ENCODE data around the gene PLN. TPM values are rescaled to one million over a fixed set of nuclear protein-coding genes. Genes with fewer than 3 reads are reported as not detected.

The PLN gene
- total RNA-seq, 1 experiment from 2014 or later, result not detected

DNA sequence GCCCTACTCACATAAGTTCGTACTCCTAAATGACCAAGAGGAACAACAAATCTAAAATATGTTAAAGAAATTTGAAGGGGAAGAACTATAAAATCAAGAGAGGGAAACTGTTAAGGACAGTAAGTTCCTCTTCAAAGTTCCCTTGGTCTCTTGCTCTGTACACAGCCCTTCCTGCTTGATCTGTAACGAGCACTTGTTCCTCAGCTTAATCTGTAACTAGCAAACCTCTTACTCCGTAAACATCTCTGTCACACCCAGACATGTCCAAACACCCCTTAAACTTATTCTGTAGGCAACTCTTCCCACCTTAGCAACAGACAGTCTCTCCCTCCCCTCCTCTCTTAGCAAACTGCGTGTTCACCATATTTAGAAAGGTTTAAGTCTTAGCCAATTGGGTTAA is 29.9 kb downstream of the PLN start:
- Histone ChIP-seq H3K4me2 (no peak overlapping the region), H3K4me1 (replicated peaks; ENCODE audit: insufficient read depth) (no peaks in the 10 kb centered on the region), H2AFZ (no peak overlapping the region), H3K9me2 (ENCODE audit: insufficient read depth) (no peaks in the 10 kb centered on the region), H3K79me2 (ENCODE audit: low read depth) (no peaks in the 10 kb centered on the region), H3K27me3 (ENCODE audit: insufficient read depth, low read depth) (no peaks in the 10 kb centered on the region), H3F3A (ENCODE audit: insufficient read depth, low read depth) (no peaks in the 10 kb centered on the region), H4K20me1 (ENCODE audit: insufficient read depth) (no peaks in the 10 kb centered on the region), H3K4me3 (no peak overlapping the region), H3K27ac (no peak overlapping the region), H3K36me3 (ENCODE audit: low read depth) (peaks cover 12% of the 10 kb centered on the region; the same call in 1 of the 2 replicates), H3K9me3 (ENCODE audit: insufficient read depth, low read depth) (peaks cover 52% of the 10 kb centered on the region)
- intact Hi-C loops (cut with micrococcal nuclease; ENCODE audit: unreplicated experiment), result no loop called here
- no TSS peak for BruUV-seq (replicated peaks)
- POLR2A ChIA-PET (ENCODE audit: unreplicated experiment), result no interaction called here
- peak in 1 of 2 experiments; percentile 21 for DNase-seq
- TF ChIP-seq, protein P1, sequence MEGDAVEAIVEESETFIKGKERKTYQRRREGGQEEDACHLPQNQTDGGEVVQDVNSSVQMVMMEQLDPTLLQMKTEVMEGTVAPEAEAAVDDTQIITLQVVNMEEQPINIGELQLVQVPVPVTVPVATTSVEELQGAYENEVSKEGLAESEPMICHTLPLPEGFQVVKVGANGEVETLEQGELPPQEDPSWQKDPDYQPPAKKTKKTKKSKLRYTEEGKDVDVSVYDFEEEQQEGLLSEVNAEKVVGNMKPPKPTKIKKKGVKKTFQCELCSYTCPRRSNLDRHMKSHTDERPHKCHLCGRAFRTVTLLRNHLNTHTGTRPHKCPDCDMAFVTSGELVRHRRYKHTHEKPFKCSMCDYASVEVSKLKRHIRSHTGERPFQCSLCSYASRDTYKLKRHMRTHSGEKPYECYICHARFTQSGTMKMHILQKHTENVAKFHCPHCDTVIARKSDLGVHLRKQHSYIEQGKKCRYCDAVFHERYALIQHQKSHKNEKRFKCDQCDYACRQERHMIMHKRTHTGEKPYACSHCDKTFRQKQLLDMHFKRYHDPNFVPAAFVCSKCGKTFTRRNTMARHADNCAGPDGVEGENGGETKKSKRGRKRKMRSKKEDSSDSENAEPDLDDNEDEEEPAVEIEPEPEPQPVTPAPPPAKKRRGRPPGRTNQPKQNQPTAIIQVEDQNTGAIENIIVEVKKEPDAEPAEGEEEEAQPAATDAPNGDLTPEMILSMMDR (conservative IDR thresholded peaks at IDR 0.05), result no peak
- TF ChIP-seq EZH2 (IDR thresholded peaks at IDR 0.05; ENCODE audit: low read depth), result no peak
- CTCF ChIA-PET, result no interaction called here

DNA sequence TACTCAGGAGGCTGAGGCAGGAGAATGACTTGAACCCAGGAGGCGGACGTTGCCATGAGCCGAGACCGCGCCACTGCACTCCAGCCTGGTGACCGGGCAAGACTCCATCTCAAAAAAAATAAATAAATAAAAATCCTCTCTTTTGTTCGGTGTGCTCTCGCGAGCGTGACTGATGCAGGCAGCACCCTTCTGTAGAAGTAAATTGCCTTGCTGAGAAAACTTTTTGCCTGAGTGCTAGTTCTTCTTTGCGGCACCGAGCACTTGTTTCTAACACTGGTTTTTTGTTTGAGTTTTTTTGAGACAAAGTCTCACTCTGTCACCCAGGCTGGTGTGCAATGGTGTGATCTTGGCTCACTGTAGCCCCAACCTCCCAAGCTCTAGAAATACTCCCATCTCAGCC is 30.5 kb downstream of the PLN start:
- intact Hi-C loops (cut with micrococcal nuclease; ENCODE audit: unreplicated experiment), result no loop called here
- peaks cover 50% of the 10 kb centered on the region for H3K9me3 ChIP-seq (ENCODE audit: insufficient read depth, low read depth)
- no peaks in the 10 kb centered on the region for H3K79me2 ChIP-seq (ENCODE audit: low read depth)
- no peak overlapping the region for H3K27ac ChIP-seq
- H2AFZ ChIP-seq, result no peak overlapping the region
- H3K36me3 ChIP-seq (ENCODE audit: low read depth), result peaks cover 12% of the 10 kb centered on the region; the same call in 1 of the 2 replicates
- no peak for TF ChIP-seq EZH2 (IDR thresholded peaks at IDR 0.05; ENCODE audit: low read depth)
- TF ChIP-seq, protein P1 (conservative IDR thresholded peaks at IDR 0.05), result no peak
- no peaks in the 10 kb centered on the region for H3K9me2 ChIP-seq (ENCODE audit: insufficient read depth)
- POLR2A ChIA-PET (ENCODE audit: unreplicated experiment), result no interaction called here
- no peaks in the 10 kb centered on the region for H4K20me1 ChIP-seq (ENCODE audit: insufficient read depth)
- CTCF ChIA-PET, result no interaction called here
- no peak overlapping the region for H3K4me3 ChIP-seq
- DNase-seq, result no peak
- no peaks in the 10 kb centered on the region for H3F3A ChIP-seq (ENCODE audit: insufficient read depth, low read depth)
- H3K4me2 ChIP-seq, result no peak overlapping the region
- H3K27me3 ChIP-seq (ENCODE audit: insufficient read depth, low read depth), result no peaks in the 10 kb centered on the region
- no TSS peak for BruUV-seq (replicated peaks)
- H3K4me1 ChIP-seq (replicated peaks; ENCODE audit: insufficient read depth), result no peaks in the 10 kb centered on the region

DNA sequence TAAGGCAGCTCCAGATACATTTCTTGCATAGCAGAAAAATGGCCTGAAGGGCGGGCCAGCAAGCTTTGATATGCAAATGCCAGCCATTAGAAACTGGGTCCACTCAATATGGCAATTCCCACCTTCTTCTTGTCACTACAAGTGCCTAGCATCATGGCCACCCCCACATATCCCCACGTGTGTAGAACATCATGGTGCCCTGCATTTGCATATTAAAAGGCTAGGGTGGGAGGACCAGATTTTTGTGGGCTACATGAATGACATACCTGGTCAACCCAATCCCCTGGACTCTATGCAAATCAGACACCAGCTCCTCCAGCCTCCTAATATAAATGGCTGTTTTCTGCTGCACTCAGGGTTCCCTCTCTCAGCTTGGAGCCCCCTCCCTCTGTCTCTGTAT is 31.7 kb downstream of the PLN start:
- H3K79me2 ChIP-seq (ENCODE audit: low read depth), result no peaks in the 10 kb centered on the region
- DNase-seq, result no peak
- H3K27me3 ChIP-seq (ENCODE audit: insufficient read depth, low read depth), result no peaks in the 10 kb centered on the region
- no peak overlapping the region for H3K4me2 ChIP-seq
- H4K20me1 ChIP-seq (ENCODE audit: insufficient read depth), result no peaks in the 10 kb centered on the region
- H2AFZ ChIP-seq, result no peak overlapping the region
- ChIA-PET CTCF (no interaction called here), POLR2A (ENCODE audit: unreplicated experiment) (interaction anchor here (0.7 kb wide), 1 partner anchor 12 kb away, joined by 4 read pairs; no protein-coding TSS in a partner anchor)
- no TSS peak for BruUV-seq (replicated peaks)
- peaks cover 5% of the 10 kb centered on the region; the same call in 1 of the 2 replicates for H3K36me3 ChIP-seq (ENCODE audit: low read depth)
- no peaks in the 10 kb centered on the region for H3F3A ChIP-seq (ENCODE audit: insufficient read depth, low read depth)
- H3K27ac ChIP-seq, result no peak overlapping the region
- peaks cover 40% of the 10 kb centered on the region for H3K9me3 ChIP-seq (ENCODE audit: insufficient read depth, low read depth)
- H3K9me2 ChIP-seq (ENCODE audit: insufficient read depth), result no peaks in the 10 kb centered on the region
- TF ChIP-seq, protein P1 (conservative IDR thresholded peaks at IDR 0.05), result no peak
- TF ChIP-seq EZH2 (IDR thresholded peaks at IDR 0.05; ENCODE audit: low read depth), result no peak
- H3K4me3 ChIP-seq, result no peak overlapping the region
- intact Hi-C loops (cut with micrococcal nuclease; ENCODE audit: unreplicated experiment), result loop anchor here (2.0 to 10.0 kb wide), 2 partner anchors 295 to 1235 kb away; no protein-coding TSS in a partner anchor
- H3K4me1 ChIP-seq (replicated peaks; ENCODE audit: insufficient read depth), result no peaks in the 10 kb centered on the region

All from PC-9 (cell line).